GM18499 (cell line): ENCODE measurements around the gene RHEB.

Source experiments
- ATAC-seq: cut with Tn5 transposase; IDR thresholded peaks from one replicate; pipeline ENCODE4 v1.9.1; 2021; ENCODE audit warnings: moderate number of reproducible peaks; ENCODE audit not compliant: insufficient read depth, unreplicated experiment

RHEB gene

GRCh38 chr7:151452680-151453325, 66.9 kb downstream of the RHEB start:
- no peak for ATAC-seq

GRCh38 chr7:151451626-151452571, 67.8 kb downstream of the RHEB start:
- ATAC-seq = no peak

GRCh38 chr7:151451156-151451555, 68.5 kb downstream of the RHEB start:
- no peak for ATAC-seq

DNA sequence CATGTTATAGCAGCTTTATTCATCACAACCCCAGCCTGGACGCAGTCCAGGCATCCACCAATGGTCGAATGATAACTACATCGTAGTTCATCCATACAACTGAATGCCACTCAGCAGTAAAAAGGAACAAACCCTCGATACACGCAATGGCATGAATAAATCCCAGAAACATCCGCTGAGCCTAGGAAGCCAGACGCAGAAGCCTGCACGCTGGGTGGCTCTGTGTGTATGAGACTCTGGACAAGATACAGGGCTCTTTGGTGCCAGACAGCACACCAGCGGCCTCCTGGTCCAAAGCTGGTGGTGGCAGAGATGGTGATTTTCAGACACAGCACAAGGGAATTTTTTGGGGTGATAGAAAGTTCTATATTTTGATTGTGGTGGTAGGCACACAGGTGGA, 69.7 kb downstream of the RHEB start:
- ATAC-seq = no peak

DNA sequence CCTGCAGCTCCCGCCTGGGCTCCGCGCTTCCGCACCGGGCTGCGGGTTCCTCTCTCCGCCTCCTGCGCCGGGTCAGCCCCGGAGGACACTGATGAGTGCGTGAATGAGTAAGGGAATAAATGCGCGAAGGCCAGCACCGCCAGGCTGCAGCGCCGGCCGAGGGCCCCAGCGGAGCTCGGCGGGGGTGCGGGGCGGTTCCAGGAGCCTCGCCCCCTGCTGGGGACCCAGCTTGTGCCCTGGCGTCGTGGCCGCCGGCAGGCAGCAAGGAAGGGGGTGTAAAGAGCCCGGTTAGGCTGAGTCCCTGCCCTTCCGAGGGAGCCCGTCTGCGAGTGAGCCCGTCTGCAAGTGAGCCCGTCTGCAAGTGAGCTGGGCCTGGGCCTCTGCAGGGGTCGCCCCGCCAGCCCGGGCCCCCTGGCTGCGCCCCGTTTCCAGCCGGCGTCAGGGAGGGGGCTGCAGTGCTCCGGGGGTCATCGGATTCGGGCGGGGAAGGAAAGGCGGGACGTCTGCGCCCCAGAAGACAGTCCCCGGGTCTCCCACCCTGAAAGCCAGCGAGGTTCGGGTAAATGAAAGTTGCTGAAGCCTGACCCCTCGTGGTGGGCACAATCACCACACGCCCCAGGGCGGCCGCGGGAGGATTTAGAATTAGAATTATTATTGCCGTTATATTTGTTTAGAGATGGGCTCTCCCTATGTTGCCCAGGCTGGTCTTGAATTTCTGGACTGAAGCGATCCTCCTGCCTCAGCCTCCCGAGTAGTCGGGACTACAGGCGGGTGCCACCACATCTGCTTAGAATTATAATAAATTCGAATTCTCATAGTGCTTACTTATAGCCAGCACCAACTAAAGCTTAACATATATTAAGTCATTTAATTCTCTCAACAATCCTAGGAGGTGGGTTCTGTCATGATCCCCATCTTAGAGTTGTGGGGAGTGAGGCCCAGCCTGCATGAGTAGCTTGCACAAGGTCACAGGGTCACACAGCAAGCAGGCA, 71.1 kb downstream of the RHEB start:
- no peak for ATAC-seq

GRCh38 chr7:151447901-151448260, 71.8 kb downstream of the RHEB start:
- ATAC-seq = no peak

- no peak for ATAC-seq
Measured at GRCh38 chr7:151447312-151447711, 72.4 kb downstream of the RHEB start.

DNA sequence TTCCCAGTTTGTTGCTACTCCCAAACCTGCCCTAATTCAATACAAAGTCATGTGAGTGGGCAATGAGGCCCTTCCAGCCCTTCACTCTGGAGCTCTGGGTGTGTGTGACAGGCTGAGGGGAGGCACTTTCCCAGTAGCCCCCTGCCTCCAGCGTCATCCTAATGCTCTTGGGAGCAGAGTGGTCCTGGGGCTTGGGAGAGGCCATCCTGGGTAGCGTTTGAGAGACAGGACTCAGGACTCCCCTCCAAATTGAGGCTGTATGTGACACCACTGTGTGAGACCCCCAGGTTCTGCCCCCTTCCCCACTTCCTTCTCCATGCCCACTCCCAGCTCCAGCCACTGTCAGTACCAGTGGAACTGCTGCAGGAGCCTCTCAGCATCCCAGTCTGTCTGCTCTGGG, 73.3 kb downstream of the RHEB start:
- ATAC-seq = no peak

GRCh38 chr7:151444632-151445031, 75.1 kb downstream of the RHEB start:
- no peak for ATAC-seq

DNA sequence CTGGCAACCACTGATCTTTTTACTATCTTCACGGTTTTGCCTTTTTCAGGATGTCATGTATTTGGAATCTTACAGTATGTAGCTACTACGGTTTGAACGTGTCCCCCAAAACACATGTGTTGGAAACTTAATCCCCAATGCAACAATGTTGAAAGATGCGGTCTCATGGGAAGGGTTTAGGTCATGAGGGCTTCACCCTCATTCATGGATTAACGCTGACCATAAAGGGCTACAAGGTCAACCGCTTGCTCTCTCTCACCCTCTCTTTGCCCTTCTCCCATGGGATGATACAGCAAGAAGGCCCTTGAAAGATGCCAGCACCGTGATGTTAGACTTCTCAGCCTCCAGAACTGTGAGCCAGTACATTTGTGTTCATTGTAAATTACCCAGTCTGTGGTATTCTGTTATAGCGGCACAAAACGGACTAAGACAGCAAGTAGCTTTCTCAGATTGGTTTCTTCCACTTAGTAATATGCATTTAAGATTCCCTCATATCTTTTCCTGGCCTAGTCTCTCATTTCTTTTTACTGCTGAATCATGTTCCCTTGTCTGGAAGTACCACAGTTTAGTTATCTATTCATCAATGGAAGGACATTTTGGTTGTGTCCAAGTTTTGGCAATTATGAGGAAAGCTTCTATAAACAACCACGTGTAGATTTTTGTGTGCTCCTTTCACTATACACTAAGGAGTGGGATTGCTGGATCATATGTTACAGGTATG, 76.8 kb downstream of the RHEB start:
- no peak for ATAC-seq

DNA sequence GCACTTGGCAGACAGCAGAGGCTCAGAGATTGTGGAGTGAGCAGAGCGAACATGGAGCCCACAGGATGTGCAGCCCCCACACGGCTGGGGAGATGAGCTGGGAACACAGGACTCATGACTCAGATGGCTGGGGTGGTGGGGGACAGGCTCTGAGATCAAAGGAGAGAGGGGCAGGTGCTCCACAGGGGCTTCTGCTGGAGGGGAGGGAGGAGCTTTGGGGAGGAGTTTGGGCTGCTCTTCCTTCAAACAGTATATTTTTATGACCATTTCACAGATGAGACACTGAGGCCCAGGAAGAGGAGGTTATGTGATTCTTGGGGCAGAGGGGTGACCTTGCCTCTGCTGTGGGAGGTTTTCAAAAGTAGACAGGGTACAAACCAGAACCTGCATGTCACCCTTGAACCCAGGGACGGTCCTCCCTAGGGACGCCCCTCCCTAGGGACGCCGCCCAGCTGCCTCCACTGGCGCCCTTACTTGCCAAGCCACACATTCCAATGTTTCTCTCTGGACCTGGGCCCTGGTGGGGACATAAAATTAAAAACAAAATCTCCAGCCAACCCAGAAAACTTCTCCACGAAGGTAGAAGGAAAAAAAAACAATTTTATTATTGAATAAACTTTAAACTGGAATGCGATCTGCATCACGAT, 78.8 kb downstream of the RHEB start:
- ATAC-seq = no peak

- no peak for ATAC-seq
Measured at GRCh38 chr7:151439855-151440798, 79.6 kb downstream of the RHEB start, which contains the start of gene CRYGN. TSS of gene CRYGN (minus strand) at chr7:151440141. CDS start at chr7:151439917, 224 bp downstream.

GRCh38 chr7:151438864-151439601, 80.7 kb downstream of the RHEB start:
- ATAC-seq = no peak

DNA sequence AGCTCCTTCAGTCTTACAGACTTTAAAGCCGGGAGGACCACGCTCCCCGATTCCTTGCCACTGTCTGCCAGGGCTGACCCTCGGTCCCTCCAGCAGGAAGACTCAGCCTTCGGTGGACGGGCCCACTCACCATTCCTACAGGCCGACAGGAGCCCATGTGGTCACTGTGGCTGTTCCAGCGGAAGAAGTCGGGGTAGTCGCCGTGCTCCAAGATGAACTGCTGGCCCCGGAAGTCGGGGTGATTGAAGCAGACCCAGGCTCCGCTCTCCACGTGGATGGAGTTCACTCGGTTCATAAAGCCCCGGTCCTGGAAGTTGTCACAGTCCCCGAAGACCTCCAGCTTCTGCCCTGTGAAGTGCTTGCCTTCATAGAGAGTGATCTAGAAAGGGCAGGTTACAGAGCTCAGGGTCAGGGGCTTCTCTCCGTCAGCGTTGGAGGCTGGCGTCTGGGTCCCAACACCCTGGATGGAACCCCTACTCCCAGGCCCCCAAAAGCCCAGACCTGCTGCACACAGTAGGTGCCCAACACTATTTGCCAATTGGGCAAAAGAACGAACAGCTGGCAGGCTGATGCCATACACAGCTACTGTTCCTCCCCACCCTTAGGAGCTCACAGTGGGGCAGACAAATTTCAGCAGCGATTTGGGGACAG, 81.7 kb downstream of the RHEB start:
- no peak for ATAC-seq

GRCh38 chr7:151437159-151437553, 82.5 kb downstream of the RHEB start:
- ATAC-seq = no peak

- ATAC-seq = no peak
Measured at GRCh38 chr7:151436446-151437158, 83.1 kb downstream of the RHEB start.
